DND-41 (cell line): Measurements from ENCODE around the gene MXD4.
A peak's percentile ranks its signal among the peaks of the same experiment; 100 is the strongest.

Experiments used
- ATAC-seq: fragments of 200-7000 bp; cut with Tn5 transposase; 3 replicates; pipeline ENCODE4 v1.9.1; 2021; ENCODE audit warnings: low read depth; ENCODE audit not compliant: insufficient read depth
- DNase-seq: peaks from one replicate; pipeline ENCODE4 v3.0.0-alpha.2; 2020
- H2AFZ ChIP-seq: 2 replicates; pipeline ENCODE4 v1.6.0; 2012; ENCODE audit warnings: low read depth, low read length
- H3K27ac ChIP-seq: 2 replicates; pipeline ENCODE4 v1.5.1; 2012; ENCODE audit warnings: low read length, inconsistent platforms
- H3K27me3 ChIP-seq: fragments of 200-600 bp; sonication (generic); 2 replicates; pipeline ENCODE4 v1.6.0; 2012; ENCODE audit warnings: low read length, mild to moderate bottlenecking, inconsistent platforms; ENCODE audit not compliant: insufficient read depth, poor library complexity
- H3K36me3 ChIP-seq: 2 replicates; pipeline ENCODE4 v1.5.1; 2012; ENCODE audit warnings: low read length, inconsistent platforms; ENCODE audit not compliant: insufficient read depth
- H3K4me1 ChIP-seq: 2 replicates; pipeline ENCODE4 v1.5.1; 2012; ENCODE audit warnings: mild to moderate bottlenecking, low read length; ENCODE audit not compliant: insufficient read depth
- H3K4me2 ChIP-seq: 2 replicates; pipeline ENCODE4 v1.6.0; 2012; ENCODE audit warnings: mild to moderate bottlenecking, moderate library complexity, low read length, inconsistent platforms; ENCODE audit not compliant: insufficient read depth
- H3K4me3 ChIP-seq, 2 experiments: fragments of 200-600 bp in 1 of 2; shearing (Covaris generic) in 1 of 2; 2 replicates each; pipeline ENCODE4 v1.5.1; 2012 to 2016; ENCODE audit warnings: inconsistent platforms in 2 of 2, low read length in 2 of 2, mild to moderate bottlenecking in 2 of 2, low read depth in 1 of 2, moderate library complexity in 1 of 2
- H3K79me2 ChIP-seq: 2 replicates; pipeline ENCODE4 v1.6.0; 2012; ENCODE audit warnings: low read length, inconsistent platforms; ENCODE audit not compliant: insufficient read depth
- H3K9ac ChIP-seq: 2 replicates; pipeline ENCODE4 v1.6.0; 2012; ENCODE audit warnings: low read depth, mild to moderate bottlenecking, inconsistent platforms, low read length, moderate library complexity
- H3K9me3 ChIP-seq: 2 replicates; pipeline ENCODE4 v1.5.1; 2012; ENCODE audit warnings: low read length, moderate library complexity, mild to moderate bottlenecking, inconsistent platforms; ENCODE audit not compliant: insufficient read depth, severe bottlenecking
- H4K20me1 ChIP-seq: 2 replicates; pipeline ENCODE4 v1.6.0; 2012; ENCODE audit warnings: low read length; ENCODE audit not compliant: insufficient read depth
- CTCF ChIP-seq: IDR thresholded peaks from 2 replicates; pipeline ENCODE4 v1.5.1; 2012; ENCODE audit warnings: borderline replicate concordance, low read length, moderate library complexity, mild to moderate bottlenecking; ENCODE audit not compliant: poor library complexity, severe bottlenecking; ENCODE audit errors: extremely low read depth
- EZH2 ChIP-seq: IDR thresholded peaks from 3 replicates; pipeline ENCODE4 v1.6.1; 2012; ENCODE audit warnings: borderline replicate concordance, low read depth, mild to moderate bottlenecking, moderate library complexity, low read length, inconsistent platforms; ENCODE audit not compliant: severe bottlenecking

Gene MXD4

GRCh38 chr4:2258091-2259035 is 3.5 kb downstream of the MXD4 start:
- Histone ChIP-seq H3K4me1 (peaks cover 32% of the 10 kb centered on the region), H3K9me3 (no peaks in the 10 kb centered on the region)
- no peak for TF ChIP-seq EZH2
- no peak for TF ChIP-seq CTCF

GRCh38 chr4:2257361-2258081 is 4.4 kb downstream of the MXD4 start:
- no peaks in the 10 kb centered on the region for H3K27me3 ChIP-seq
- peaks cover 23% of the 10 kb centered on the region for H3K4me1 ChIP-seq
- no peak overlapping the region for H3K4me3 ChIP-seq
- H4K20me1 ChIP-seq: peaks cover 74% of the 10 kb centered on the region
- ATAC-seq: no peak
- no peak for TF ChIP-seq EZH2
- no peak for TF ChIP-seq CTCF
- H2AFZ ChIP-seq: no peak overlapping the region
- DNase-seq: peak; percentile 2
- no peak overlapping the region for H3K27ac ChIP-seq
- peaks cover 57% of the 10 kb centered on the region for H3K36me3 ChIP-seq
- peaks cover 32% of the 10 kb centered on the region for H3K79me2 ChIP-seq
- H3K4me2 ChIP-seq: no peak overlapping the region
- no peaks in the 10 kb centered on the region for H3K9me3 ChIP-seq
- H3K9ac ChIP-seq: no peak overlapping the region

More at GRCh38 chr4:2258091-2259035, 3.5 kb downstream of the MXD4 start:
- Histone ChIP-seq H3K4me2 (0 out of 2 replicates have a peak overlapping the region, but pooled peaks have one; percentile 3), H3K36me3 (peaks cover 55% of the 10 kb centered on the region), H3K27ac (no peak overlapping the region), H3K79me2 (peaks cover 32% of the 10 kb centered on the region), H3K9ac (no peak overlapping the region), H4K20me1 (peaks cover 68% of the 10 kb centered on the region), H3K27me3 (no peaks in the 10 kb centered on the region), H2AFZ (no peak overlapping the region), H3K4me3 (no peak overlapping the region)
- no peak for DNase-seq
- ATAC-seq: no peak

GRCh38 chr4:2256781-2257191 is 5.1 kb downstream of the MXD4 start:
- no peak overlapping the region for H3K27ac ChIP-seq
- no peak overlapping the region for H3K4me2 ChIP-seq
- peaks cover 22% of the 10 kb centered on the region for H3K4me1 ChIP-seq
- TF ChIP-seq EZH2: no peak
- TF ChIP-seq CTCF: no peak
- H3K27me3 ChIP-seq: no peaks in the 10 kb centered on the region
- H3K79me2 ChIP-seq: peaks cover 32% of the 10 kb centered on the region
- H3K9me3 ChIP-seq: no peaks in the 10 kb centered on the region
- H3K4me3 ChIP-seq: no peak overlapping the region
- peaks cover 64% of the 10 kb centered on the region for H3K36me3 ChIP-seq
- no peak overlapping the region for H3K9ac ChIP-seq
- H4K20me1 ChIP-seq: peaks cover 74% of the 10 kb centered on the region
- ATAC-seq: no peak
- peak; percentile 3 for DNase-seq
- no peak overlapping the region for H2AFZ ChIP-seq
